IgD-negative memory B cell (primary cell): ENCODE measurements around the gene MAP3K13. TPM values are rescaled to one million over a fixed set of nuclear protein-coding genes. Genes with fewer than 3 reads are reported as not detected.

Experiments
- H3K27ac Mint-ChIP-seq, 3 donors: one replicate each; pipeline ENCODE4 v1.8.0; 2020 to 2022; ENCODE audit warnings: mild to moderate bottlenecking in 3 of 3, mixed read lengths in 3 of 3, moderate library complexity in 1 of 3
- H3K27me3 Mint-ChIP-seq: one replicate; pipeline ENCODE4 v1.8.0; 2021; ENCODE audit warnings: mixed read lengths
- H3K36me3 Mint-ChIP-seq: one replicate; pipeline ENCODE4 v1.8.0; 2020; ENCODE audit warnings: mild to moderate bottlenecking, mixed read lengths
- H3K4me1 Mint-ChIP-seq, 3 donors: one replicate each; pipeline ENCODE4 v1.8.0; 2020 to 2022; ENCODE audit warnings: mixed read lengths in 3 of 3, mild to moderate bottlenecking in 1 of 3
- H3K4me3 Mint-ChIP-seq, 4 donors: one replicate each; pipeline ENCODE4 v1.8.0; 2020 to 2022; ENCODE audit warnings: mild to moderate bottlenecking in 4 of 4, mixed read lengths in 4 of 4, moderate library complexity in 3 of 4
- H3K9me3 Mint-ChIP-seq, 3 donors: one replicate each; pipeline ENCODE4 v1.8.0; 2020 to 2021; ENCODE audit warnings: mixed read lengths in 3 of 3, mild to moderate bottlenecking in 1 of 3
- polyA plus RNA-seq: library from polyadenylated mRNA; unstranded; fragments of 300-500 nt; fragmentation: Illumina TruSeq; gene quantifications from one replicate; pipeline ENCODE4 v1.2.3, GENCODE V29; 2021

Gene MAP3K13
- polyA plus RNA-seq, 1 donor from 2014 or later: 53.4 TPM

DNA sequence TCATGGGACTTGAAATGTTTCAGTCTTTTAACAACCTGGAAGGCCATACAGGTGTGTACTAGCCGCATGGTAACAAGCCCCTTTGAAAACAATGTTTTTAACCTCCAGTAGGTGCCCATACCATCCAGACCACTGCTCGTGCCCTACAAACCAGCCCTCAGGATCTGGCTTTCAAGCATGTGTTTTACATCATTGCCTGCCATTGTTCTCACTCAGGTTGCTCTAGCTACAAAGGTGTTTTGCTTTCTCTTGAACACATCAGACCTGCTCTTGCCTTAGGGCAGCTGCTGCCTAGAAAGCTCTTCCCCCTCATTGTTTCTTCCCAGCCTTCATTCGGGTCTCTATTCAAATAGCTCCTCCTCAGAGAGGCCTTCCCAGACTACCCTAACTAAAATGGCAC lies 32.3 kb upstream of the MAP3K13 start:
- Mint-ChIP-seq H3K27me3 (peaks cover 2% of the 10 kb centered on the region), H3K4me3 (no peak overlapping the region), H3K9me3 (no peaks in the 10 kb centered on the region), H3K36me3 (peaks cover 1% of the 10 kb centered on the region), H3K27ac (no peak overlapping the region), H3K4me1 (peaks cover 7 to 9% (median 9%) of the 10 kb centered on the region in 3 donors)

DNA sequence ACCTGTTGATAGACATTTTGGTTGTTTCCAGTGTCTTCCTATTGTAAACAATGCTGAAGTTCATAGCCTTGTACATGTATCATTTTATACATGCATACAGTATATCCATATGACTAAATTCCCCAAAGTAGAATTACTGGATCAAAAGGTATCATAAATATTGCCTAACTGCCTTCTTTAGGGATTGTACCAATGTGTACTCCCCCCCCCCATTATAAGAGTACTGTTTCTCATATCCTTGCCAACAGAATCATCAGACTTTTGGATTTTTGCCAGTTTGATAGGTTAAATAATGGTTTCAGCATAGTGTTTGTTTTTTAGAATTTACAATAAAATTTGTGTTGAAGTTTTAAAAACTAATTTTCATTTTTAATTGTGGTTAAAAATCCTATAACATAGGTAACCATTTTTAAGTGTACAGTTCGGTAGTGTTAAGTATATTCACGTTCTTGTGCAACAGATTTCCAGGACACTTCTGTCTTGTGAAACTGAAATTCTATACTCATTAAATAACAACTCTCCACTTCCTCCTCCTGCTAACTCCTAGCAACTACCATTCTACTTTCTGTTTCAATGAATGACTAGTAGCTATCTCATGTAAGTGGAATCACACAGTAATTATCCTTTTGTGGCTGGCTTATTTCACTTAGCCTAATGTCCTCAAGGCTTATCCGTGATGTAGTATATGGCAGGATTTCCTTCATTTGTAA lies 30.8 kb upstream of the MAP3K13 start:
- Mint-ChIP-seq H3K27me3 (peaks cover 2% of the 10 kb centered on the region), H3K4me1 (peaks cover 7 to 9% (median 9%) of the 10 kb centered on the region in 3 donors), H3K9me3 (peaks cover 0 to 4% (median 0%) of the 10 kb centered on the region in 3 donors), H3K27ac (no peak overlapping the region), H3K36me3 (peaks cover 3% of the 10 kb centered on the region), H3K4me3 (peak overlapping the region in 2 of 4 donors; percentile 1 to 67)

DNA sequence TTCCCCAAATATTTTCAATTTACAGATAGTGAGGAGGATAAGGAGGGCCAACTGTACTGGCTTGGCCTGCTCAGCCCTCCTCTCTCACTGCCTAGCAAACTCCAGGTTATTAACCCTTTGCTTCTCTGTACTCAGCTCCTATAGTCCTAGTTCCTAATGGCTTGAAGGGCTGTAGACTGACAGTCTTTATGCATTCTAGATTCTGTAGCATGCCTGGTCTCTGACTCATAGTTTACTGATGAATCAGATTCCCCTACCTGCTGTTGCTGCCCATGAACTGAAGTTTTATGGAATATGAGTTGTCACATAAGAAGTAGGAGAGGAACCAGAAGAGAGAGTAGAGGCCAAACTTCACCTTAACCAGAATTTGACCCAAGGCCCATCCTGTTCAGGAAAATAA lies 27.1 kb upstream of the MAP3K13 start:
- H3K27ac Mint-ChIP-seq: no peak overlapping the region
- H3K4me1 Mint-ChIP-seq: peaks cover 7 to 9% (median 9%) of the 10 kb centered on the region in 3 donors
- no peak overlapping the region for H3K4me3 Mint-ChIP-seq
- H3K9me3 Mint-ChIP-seq: peaks cover 0 to 4% (median 0%) of the 10 kb centered on the region in 3 donors
- peaks cover 4% of the 10 kb centered on the region for H3K36me3 Mint-ChIP-seq
- peaks cover under 1% of the 10 kb centered on the region for H3K27me3 Mint-ChIP-seq

DNA sequence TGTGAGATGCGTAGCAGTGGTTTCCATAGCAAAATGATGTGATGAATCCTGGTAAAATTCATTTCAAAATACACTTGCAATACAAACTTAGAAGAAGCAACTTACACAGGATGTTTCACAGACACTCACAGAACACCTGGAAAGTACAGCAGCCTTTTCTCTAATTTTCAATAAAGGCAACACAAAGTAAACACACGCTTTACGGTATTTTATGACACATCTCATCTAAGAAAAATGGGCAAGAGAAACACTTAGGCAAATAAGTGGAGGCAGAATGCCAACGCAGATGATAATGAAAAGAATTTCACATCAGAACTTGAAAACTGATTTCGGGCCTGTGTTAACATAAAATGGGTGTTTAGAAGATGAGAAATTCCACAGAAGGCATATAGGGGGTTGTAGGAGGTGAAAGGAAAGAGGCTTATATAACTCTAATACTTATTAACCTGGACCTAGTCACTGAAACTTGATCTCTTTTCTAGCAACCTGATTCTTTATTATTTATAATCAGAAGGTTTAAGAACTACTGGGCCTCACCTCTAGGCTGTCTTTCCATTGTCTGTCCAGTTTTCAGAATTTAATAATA lies 25.6 kb upstream of the MAP3K13 start:
- Mint-ChIP-seq H3K9me3 (peaks cover 0 to 4% (median 0%) of the 10 kb centered on the region in 3 donors), H3K27me3 (no peaks in the 10 kb centered on the region), H3K4me1 (peaks cover 5 to 7% (median 6%) of the 10 kb centered on the region in 3 donors), H3K36me3 (peaks cover 4% of the 10 kb centered on the region), H3K27ac (no peak overlapping the region), H3K4me3 (no peak overlapping the region)

DNA sequence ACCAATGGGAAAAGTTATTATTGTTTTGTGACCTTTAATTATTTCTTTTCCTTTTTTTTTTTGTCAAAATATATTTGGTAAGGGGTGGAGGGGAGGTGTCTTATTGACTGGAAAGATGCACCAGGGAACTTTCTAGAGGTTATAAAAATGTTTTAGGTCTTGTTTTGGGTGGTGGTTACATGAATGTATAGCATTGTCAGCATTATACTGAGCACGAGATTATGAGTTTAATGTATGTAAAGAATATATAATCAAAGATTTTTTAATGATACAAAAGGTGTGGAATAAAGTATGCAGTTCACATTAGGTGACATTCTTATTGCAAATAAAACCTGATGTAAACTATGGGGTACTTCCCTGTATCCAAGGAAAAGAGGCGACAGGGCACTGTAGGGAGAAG lies 23.0 kb upstream of the MAP3K13 start:
- H3K4me1 Mint-ChIP-seq: peaks cover 7 to 10% (median 10%) of the 10 kb centered on the region in 3 donors
- H3K4me3 Mint-ChIP-seq: no peak overlapping the region
- H3K27ac Mint-ChIP-seq: no peak overlapping the region
- no peaks in the 10 kb centered on the region for H3K27me3 Mint-ChIP-seq
- H3K9me3 Mint-ChIP-seq: peaks cover 0 to 4% (median 0%) of the 10 kb centered on the region in 3 donors
- peaks cover 3% of the 10 kb centered on the region for H3K36me3 Mint-ChIP-seq

DNA sequence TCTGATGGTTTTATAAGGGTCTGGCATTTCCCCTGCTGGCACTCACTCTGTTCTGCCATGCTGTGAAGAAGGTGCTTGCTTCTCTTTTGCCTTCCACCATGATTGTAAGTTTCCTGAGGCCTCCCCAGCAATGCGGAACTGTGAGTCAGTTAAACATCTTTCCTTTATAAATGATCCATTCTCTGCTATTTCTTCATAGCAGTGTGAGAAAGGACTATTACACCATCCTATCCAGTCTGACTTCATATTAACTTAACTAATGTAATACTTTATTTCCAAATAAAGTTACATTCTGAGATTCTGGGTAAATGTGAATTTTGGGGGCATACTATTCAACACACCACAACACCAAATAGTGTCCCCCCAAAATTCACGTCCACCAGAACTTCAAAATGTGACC lies 22.2 kb upstream of the MAP3K13 start:
- no peak overlapping the region for H3K4me3 Mint-ChIP-seq
- peaks cover 7 to 10% (median 10%) of the 10 kb centered on the region in 3 donors for H3K4me1 Mint-ChIP-seq
- peaks cover 3% of the 10 kb centered on the region for H3K36me3 Mint-ChIP-seq
- no peak overlapping the region for H3K27ac Mint-ChIP-seq
- peaks cover 0 to 3% (median 0%) of the 10 kb centered on the region in 3 donors for H3K9me3 Mint-ChIP-seq
- H3K27me3 Mint-ChIP-seq: no peaks in the 10 kb centered on the region

DNA sequence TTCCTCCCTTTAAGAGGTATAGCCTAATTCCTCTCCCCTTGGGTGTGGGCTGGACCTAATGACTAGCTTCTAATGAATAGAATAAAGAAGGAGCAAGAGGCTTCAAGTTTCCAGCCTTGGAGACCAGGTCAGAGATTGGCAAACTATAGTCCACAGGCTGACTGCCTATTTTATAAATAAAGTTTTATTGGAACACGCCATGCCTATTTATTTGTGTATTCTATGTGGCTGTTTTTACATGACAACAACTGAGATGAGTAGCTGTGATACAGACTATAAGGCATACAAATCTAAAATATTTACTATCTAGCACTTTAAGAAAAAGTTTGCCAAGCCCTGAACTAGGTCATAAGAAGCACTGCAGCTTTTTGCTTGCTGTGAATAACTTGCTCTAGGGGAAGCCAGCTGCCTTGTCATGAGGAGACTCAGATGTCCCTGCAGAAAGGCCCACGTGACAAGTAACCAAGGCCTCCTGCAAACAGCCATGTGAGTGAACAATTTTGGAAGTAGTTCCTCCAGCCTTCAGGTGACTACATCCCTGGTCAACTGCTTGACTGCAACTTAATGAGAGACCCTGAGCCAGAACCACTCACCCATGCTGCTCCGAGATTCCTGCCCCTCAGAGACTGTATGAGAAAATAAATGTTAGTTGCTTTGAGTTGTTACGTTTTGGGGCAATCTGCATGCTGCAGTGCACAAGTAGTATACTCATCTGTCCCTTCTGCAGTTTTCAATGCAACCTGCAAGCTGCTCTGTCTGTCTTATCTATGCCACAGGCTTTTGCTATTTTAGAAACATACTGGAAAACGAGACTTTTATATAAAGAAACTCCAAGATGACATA lies 21.1 kb upstream of the MAP3K13 start:
- H3K4me3 Mint-ChIP-seq: no peak overlapping the region
- no peak overlapping the region for H3K27ac Mint-ChIP-seq
- no peaks in the 10 kb centered on the region for H3K27me3 Mint-ChIP-seq
- H3K9me3 Mint-ChIP-seq: no peaks in the 10 kb centered on the region
- peaks cover 7 to 10% (median 10%) of the 10 kb centered on the region in 3 donors for H3K4me1 Mint-ChIP-seq
- H3K36me3 Mint-ChIP-seq: peaks cover 1% of the 10 kb centered on the region

DNA sequence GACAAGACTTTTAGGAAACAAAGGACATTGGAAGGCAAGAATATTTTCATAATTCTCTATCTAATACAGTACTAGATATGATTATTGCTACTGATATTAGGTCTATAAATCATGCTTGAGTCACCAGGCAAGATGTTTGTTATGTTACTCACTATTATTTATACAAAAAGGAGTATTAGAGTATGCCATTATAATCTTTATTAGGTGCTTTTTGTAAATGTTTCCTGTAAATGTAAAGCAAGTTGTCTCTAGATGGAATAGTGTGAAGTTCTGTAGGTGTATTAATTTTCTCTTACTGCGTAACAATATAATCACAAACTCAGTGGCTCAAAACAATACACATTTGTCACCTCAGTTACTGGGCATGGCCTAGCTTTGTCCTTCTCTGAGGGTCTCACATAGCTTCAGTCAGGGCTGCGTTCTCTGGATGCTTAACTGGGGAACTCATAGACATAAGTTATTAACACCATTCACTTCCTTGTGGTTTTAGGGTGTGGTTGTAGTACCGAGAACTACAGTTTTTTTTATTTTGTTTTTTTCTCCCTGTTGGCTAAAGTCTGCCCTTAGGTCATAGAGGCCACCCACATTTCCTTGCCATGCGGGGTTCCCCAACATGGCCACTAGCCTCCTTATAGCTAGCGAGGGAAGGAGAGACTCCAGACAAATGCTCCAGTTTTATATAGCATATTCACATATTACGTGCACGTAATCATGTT lies 20.3 kb upstream of the MAP3K13 start:
- no peaks in the 10 kb centered on the region for H3K27me3 Mint-ChIP-seq
- peaks cover 7 to 10% (median 10%) of the 10 kb centered on the region in 3 donors for H3K4me1 Mint-ChIP-seq
- H3K9me3 Mint-ChIP-seq: no peaks in the 10 kb centered on the region
- H3K4me3 Mint-ChIP-seq: peak overlapping the region in 2 of 4 donors; percentile 41 to 80
- no peaks in the 10 kb centered on the region for H3K36me3 Mint-ChIP-seq
- no peak overlapping the region for H3K27ac Mint-ChIP-seq

DNA sequence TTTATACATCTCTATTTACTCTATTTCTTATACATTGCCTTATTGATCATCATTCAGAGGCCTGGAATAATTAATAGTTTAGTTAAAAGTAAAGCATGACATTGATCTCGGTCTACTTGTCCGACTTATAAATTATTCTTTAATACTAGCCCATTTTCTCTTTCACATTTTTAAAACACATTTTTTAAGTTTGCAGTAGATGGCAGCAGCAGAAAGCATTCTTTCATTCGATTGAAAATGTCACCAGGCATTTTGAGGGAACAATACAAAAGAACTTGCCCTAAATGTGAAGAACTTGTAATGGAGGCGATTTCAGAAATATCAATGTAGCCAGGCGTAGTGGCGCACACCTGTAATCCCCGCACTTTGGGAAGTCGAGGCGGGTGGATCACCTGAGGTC lies 15.5 kb upstream of the MAP3K13 start:
- Mint-ChIP-seq H3K27ac (no peak overlapping the region), H3K4me1 (peaks cover 6 to 7% (median 6%) of the 10 kb centered on the region in 3 donors), H3K36me3 (no peaks in the 10 kb centered on the region), H3K9me3 (peaks cover 0 to 7% (median 1%) of the 10 kb centered on the region in 3 donors), H3K4me3 (no peak overlapping the region), H3K27me3 (peaks cover 5% of the 10 kb centered on the region)

DNA sequence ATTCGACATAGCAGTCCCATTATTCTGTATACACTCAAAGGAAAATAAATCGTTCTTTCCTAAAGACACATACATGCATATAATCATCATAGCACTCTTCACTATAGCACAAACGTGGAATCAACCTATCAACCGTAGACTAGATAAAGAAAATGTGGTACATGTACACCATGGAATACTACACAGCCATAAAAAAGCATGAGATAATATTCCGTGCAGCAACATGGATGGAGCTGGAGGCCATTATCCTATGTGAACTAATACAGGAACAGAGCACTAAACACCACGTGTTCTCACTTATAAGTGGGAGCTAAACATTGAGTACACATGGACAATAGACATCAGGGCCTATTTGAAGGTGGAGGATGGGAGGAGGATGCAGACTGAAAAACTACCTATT lies 12.1 kb upstream of the MAP3K13 start:
- Mint-ChIP-seq H3K4me3 (no peak overlapping the region), H3K4me1 (no peaks in the 10 kb centered on the region), H3K36me3 (no peaks in the 10 kb centered on the region), H3K9me3 (peaks cover 0 to 7% (median 1%) of the 10 kb centered on the region in 3 donors), H3K27me3 (peaks cover 9% of the 10 kb centered on the region), H3K27ac (no peak overlapping the region)

DNA sequence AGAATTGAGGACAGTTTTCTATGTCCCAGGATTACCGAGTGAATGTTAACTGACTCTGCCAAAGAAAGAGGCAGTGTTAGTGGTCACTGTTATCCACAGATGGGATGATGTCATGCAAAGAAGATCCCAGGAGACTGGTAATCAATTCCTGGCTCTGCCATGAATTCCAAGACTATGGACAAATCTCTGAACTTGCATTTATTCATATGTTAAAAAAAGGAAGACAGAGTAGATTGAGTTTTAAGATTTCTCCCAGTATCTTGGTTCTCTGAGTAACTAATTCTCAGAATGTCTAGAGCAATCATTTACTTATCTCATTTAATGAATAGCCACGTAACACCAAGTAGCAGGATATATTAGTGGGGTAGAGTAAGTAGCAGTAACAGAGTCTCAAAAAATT lies 11.5 kb upstream of the MAP3K13 start:
- peak overlapping the region in 1 of 3 donors; percentile 12 for H3K27ac Mint-ChIP-seq
- H3K4me3 Mint-ChIP-seq: no peak overlapping the region
- no peaks in the 10 kb centered on the region for H3K4me1 Mint-ChIP-seq
- H3K9me3 Mint-ChIP-seq: peaks cover 0 to 7% (median 1%) of the 10 kb centered on the region in 3 donors
- H3K27me3 Mint-ChIP-seq: peaks cover 9% of the 10 kb centered on the region
- H3K36me3 Mint-ChIP-seq: no peaks in the 10 kb centered on the region

DNA sequence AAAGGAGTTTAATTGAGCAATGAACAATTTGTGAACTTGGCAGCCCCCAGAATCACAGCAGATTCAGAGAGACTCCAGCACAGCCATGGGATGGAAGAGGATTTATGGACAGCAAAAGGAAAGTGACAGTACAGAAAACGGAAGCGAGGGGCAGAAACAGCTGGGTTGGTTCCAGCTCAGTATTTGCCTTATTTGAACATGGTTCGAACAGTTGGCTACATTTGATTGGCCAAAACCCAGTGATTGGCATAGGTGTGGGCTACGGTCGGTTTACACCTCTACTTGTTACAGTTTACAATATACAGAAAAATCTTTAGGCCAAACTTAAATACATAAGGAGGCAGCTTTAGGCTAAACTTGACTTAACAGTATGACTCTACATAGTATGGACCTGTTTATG lies 9.7 kb upstream of the MAP3K13 start:
- no peak overlapping the region for H3K4me3 Mint-ChIP-seq
- H3K27ac Mint-ChIP-seq: no peak overlapping the region
- peaks cover 0 to 7% (median 1%) of the 10 kb centered on the region in 3 donors for H3K9me3 Mint-ChIP-seq
- peaks cover 13% of the 10 kb centered on the region for H3K27me3 Mint-ChIP-seq
- H3K4me1 Mint-ChIP-seq: no peaks in the 10 kb centered on the region
- no peaks in the 10 kb centered on the region for H3K36me3 Mint-ChIP-seq

DNA sequence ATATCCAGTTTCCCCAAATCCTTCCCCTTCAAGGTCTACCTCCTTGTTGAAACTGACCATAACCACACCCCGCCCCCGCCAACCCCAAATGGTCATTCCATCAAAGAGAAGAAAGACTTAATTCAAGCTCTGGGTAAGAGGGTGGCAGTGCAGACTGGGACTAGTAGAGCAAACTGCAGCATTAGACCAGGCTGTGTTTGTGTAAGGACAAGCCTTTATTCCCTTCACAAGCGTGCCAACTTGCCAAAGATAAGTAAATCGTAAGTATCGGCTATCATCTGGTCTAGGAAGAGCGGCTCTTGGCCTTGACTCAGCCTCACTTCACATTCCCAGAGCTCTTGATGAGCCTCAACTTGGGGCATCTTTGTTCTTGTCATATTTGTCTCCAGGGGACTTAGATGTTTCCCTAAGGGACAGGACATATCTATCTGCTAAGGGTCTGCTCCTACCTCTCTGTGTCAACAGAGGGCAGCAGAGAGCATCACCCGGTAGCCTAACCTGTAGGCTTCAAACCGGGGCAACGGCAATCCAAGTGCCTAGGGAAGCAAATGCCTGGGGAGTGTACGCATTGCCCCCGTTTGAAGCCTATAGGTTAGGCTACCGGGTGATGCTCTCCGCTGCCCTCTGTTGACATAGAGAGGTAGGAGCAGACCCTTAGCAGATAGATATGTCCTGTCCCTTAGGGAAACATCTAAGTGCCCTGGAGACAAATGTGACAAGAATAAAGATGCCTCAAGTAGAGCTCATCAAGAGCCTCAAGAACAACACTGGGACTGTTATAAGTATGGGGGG lies 8.9 kb upstream of the MAP3K13 start:
- Mint-ChIP-seq H3K27ac (no peak overlapping the region), H3K9me3 (peaks cover 0 to 7% (median 1%) of the 10 kb centered on the region in 3 donors), H3K4me1 (no peaks in the 10 kb centered on the region), H3K4me3 (no peak overlapping the region), H3K27me3 (peaks cover 14% of the 10 kb centered on the region), H3K36me3 (no peaks in the 10 kb centered on the region)

DNA sequence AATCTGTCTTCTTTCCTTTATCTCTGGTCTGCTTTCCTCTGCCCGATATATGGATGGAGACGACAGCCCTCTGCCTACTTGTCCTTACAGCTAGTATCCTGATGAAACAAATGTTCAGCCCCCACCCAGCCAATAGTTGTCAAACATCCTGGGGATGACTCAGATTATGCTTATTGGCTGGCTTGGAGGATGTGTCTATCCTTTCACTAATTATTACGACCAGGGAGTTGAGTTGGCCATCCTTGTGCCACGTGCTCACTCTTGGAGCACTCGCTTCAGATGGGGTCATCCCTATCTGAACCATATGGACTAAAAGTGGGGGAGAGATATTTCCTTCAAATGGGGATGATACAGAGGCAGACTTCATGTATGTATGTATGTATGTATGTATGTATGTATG lies 6.4 kb upstream of the MAP3K13 start:
- H3K4me3 Mint-ChIP-seq: no peak overlapping the region
- H3K27ac Mint-ChIP-seq: no peak overlapping the region
- H3K36me3 Mint-ChIP-seq: no peaks in the 10 kb centered on the region
- H3K27me3 Mint-ChIP-seq: peaks cover 13% of the 10 kb centered on the region
- H3K4me1 Mint-ChIP-seq: no peaks in the 10 kb centered on the region
- no peaks in the 10 kb centered on the region for H3K9me3 Mint-ChIP-seq
